Activated T-helper 1 cell treated with anti-CD3 and anti-CD28 coated beads, Interleukin-12 subunit alpha, Interleukin-12 subunit beta, Interleukin-2, Interleukin-4 antibody, amounts not matched to agents 30 ng/mL and 10 ng/mL and 1 ng/mL, durations not matched to agents 14 hours and 24 hours and 36 hours (primary cell): ENCODE results near the gene RFX2. TPM values are rescaled to one million over a fixed set of nuclear protein-coding genes. Genes with fewer than 3 reads are reported as not detected.

ENCODE experiments used
- DNase-seq: peaks from one replicate; pipeline ENCODE4 v3.0.0; 2021; ENCODE audit warnings: low spot score
- H3K27ac Mint-ChIP-seq: one replicate; pipeline ENCODE4 v1.8.0; 2021; ENCODE audit warnings: mild to moderate bottlenecking, mixed read lengths
- H3K27me3 Mint-ChIP-seq: one replicate; pipeline ENCODE4 v1.8.0; 2022; ENCODE audit warnings: mild to moderate bottlenecking, moderate library complexity, mixed read lengths; ENCODE audit not compliant: insufficient read depth
- H3K36me3 Mint-ChIP-seq: one replicate; pipeline ENCODE4 v1.8.0; 2021; ENCODE audit warnings: low read depth, mixed read lengths
- H3K4me1 Mint-ChIP-seq: one replicate; pipeline ENCODE4 v1.8.0; 2021; ENCODE audit warnings: low read depth, mixed read lengths
- H3K4me3 Mint-ChIP-seq: one replicate; pipeline ENCODE4 v1.8.0; 2021; ENCODE audit warnings: mild to moderate bottlenecking, moderate library complexity, mixed read lengths
- H3K9me3 Mint-ChIP-seq: one replicate; pipeline ENCODE4 v1.8.0; 2021; ENCODE audit warnings: mixed read lengths
- intact Hi-C: fragments of 100-400 bp; cut with micrococcal nuclease; formaldehyde crosslinking; loops from one replicate; pipeline ENCODE4 v1.15.1; 2024
- total RNA-seq: library from RNA; stranded (reverse); gene quantifications from 2 replicates; pipeline ENCODE4 v1.2.3, GENCODE V29; 2022

RFX2 gene
- total RNA-seq, 1 donor from 2014 or later, result 9.2 TPM

DNA sequence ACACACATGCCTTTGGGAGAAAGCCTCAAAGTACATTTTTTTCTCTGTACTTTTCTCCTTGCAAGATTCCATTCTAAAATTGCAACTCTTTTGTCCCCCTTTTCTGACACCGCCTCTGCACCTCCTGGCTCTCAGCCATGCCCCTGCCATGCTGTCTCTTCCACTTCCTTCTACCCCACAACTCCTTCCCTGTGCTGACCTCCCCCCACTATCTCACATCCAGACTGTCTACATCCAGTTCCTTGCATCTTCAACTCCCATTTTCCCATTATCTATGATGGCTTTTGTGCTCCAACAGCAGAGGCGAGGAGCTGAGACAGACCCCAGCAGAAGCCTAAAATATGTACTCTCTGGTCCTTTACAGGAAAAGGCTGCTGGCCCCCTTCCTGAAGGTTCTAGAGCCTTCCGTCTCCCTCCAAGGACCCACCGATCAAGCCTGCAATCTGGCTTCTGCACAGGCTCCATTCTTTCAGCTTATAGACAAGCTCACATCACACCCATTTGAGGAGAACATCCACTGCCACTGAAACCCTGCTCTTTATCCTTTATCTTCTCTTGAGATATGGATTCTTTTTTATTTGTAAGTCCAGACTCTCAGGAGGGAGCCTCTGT, 50.2 kb downstream of the RFX2 start:
- intact Hi-C loops, result no loop called here
- Mint-ChIP-seq H3K36me3 (peaks cover 1% of the 10 kb centered on the region), H3K27ac (no peak overlapping the region), H3K4me1 (peaks cover 30% of the 10 kb centered on the region), H3K9me3 (no peaks in the 10 kb centered on the region), H3K27me3 (no peaks in the 10 kb centered on the region), H3K4me3 (no peak overlapping the region)
- no peak for DNase-seq

DNA sequence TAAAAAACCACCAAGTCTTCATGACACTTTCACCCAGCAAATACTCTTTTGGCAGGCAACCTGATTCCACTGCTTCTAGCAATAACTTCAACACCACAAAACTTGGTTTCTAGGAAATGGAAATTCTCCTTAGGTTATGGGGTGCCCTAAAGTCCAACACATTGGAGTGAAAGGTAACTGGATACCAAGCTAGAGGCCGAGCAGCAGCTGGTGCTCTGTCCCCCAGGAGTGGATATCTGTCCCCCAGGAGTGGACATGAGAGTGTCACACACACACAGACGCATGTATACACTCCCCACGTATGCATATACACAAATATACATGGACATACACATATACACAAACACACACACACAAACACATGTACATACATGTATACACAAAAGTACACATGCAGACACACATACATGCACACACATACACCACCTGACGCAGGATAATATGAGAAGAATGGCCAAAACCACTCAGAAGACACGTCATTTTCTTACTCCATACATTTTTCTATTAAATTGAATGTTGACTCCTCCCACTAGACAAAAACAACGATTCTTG, 50.8 kb downstream of the RFX2 start:
- no peaks in the 10 kb centered on the region for H3K27me3 Mint-ChIP-seq
- H3K4me1 Mint-ChIP-seq, result peaks cover 28% of the 10 kb centered on the region
- H3K4me3 Mint-ChIP-seq, result no peak overlapping the region
- DNase-seq, result no peak
- no peaks in the 10 kb centered on the region for H3K9me3 Mint-ChIP-seq
- H3K36me3 Mint-ChIP-seq, result peaks cover 1% of the 10 kb centered on the region
- intact Hi-C loops, result no loop called here
- no peak overlapping the region for H3K27ac Mint-ChIP-seq

DNA sequence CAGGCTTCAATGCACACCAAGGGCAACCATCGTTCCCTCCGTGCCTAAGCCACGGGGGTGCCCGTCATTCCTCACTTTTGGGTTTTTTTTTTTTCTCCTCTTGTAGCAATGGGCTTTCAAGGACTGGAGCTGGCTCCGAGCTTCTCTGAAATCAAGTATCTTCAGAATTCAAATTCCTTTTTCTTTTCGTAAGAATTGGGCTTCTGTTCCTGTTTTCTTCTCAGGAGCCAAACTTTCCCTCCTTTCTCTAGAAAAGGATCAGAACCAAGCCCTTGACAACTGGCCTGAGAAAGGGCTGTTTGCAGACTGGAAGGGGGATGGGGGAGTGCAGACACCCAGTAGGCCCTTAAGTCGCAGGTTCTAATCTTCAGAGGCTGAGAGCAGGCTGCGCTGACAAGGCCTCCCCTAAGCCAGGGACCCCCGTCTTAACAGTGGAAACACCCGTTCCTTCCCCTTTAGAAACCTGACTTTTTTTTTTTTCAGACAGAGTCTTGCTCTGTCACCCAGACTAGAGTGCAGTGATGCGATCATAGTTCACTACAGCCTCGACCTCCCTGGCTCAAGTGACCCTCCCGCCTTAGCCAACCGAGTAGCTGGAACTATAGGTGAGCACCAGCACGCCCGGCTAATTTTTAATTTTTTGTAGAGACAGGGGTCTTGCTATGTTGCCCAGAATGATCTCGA, 51.6 kb downstream of the RFX2 start:
- no peak for DNase-seq
- Mint-ChIP-seq H3K27me3 (no peaks in the 10 kb centered on the region), H3K9me3 (no peaks in the 10 kb centered on the region), H3K4me1 (peaks cover 27% of the 10 kb centered on the region), H3K36me3 (no peaks in the 10 kb centered on the region), H3K4me3 (no peak overlapping the region), H3K27ac (no peak overlapping the region)
- intact Hi-C loops, result no loop called here

DNA sequence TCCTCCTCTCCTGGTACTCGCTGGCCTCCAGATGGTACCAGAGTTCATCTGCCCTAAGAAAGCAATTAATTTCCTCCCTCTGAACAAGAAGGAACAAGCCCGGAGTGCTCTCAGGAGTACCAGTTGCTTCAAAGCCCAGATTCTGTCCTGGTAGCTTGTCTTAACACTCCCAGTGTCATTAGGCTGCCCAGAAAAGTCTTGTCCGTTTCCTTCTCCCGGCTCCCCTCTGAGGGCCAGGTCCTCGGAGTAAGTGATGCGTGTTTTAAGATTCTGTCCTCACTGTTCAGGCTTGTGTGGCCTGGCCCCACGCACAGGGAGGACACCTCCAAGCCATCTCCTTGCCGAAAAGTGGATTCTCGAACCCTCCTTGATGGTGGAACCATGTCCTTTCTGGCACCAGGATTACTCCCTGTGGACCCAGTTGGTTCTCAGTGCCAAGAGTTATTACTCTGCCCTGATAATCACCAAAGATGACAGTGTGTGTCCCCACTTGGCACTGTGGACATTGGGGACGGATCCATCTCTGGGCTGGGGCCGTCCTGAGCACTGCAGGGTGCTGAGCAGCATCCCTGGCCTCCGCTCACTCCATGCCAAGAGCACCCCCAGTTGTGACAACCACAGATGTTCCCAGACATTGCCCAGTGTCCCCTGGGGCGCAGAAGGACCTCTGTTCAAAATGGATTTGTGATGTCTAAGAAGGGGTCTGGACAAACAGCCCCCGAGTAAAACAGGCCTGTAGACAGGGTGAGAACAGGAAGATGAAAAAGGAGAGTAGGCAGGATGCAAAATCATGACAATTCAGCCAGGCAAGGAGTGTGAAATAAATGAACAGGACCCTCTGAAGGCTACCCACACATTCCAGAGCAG, 52.4 kb downstream of the RFX2 start:
- Mint-ChIP-seq H3K27ac (no peak overlapping the region), H3K9me3 (no peaks in the 10 kb centered on the region), H3K4me3 (no peak overlapping the region), H3K4me1 (peaks cover 26% of the 10 kb centered on the region), H3K27me3 (peaks cover 5% of the 10 kb centered on the region), H3K36me3 (no peaks in the 10 kb centered on the region)
- no peak for DNase-seq
- intact Hi-C loops, result no loop called here

GRCh38 chr19:6056801-6057650, 53.3 kb downstream of the RFX2 start:
- no peak overlapping the region for H3K27ac Mint-ChIP-seq
- peaks cover 5% of the 10 kb centered on the region for H3K27me3 Mint-ChIP-seq
- no peaks in the 10 kb centered on the region for H3K36me3 Mint-ChIP-seq
- DNase-seq, result no peak
- peaks cover 17% of the 10 kb centered on the region for H3K4me1 Mint-ChIP-seq
- H3K4me3 Mint-ChIP-seq, result no peak overlapping the region
- intact Hi-C loops, result no loop called here
- no peaks in the 10 kb centered on the region for H3K9me3 Mint-ChIP-seq

GRCh38 chr19:6056282-6056741, 54.0 kb downstream of the RFX2 start:
- H3K27me3 Mint-ChIP-seq, result peaks cover 5% of the 10 kb centered on the region
- intact Hi-C loops, result no loop called here
- no peaks in the 10 kb centered on the region for H3K36me3 Mint-ChIP-seq
- DNase-seq, result no peak
- H3K27ac Mint-ChIP-seq, result no peak overlapping the region
- H3K4me3 Mint-ChIP-seq, result no peak overlapping the region
- peaks cover 13% of the 10 kb centered on the region for H3K4me1 Mint-ChIP-seq
- H3K9me3 Mint-ChIP-seq, result no peaks in the 10 kb centered on the region

GRCh38 chr19:6055013-6055795, 55.1 kb downstream of the RFX2 start:
- peaks cover 5% of the 10 kb centered on the region for H3K27me3 Mint-ChIP-seq
- no peak for DNase-seq
- H3K36me3 Mint-ChIP-seq, result no peaks in the 10 kb centered on the region
- intact Hi-C loops, result no loop called here
- H3K27ac Mint-ChIP-seq, result no peak overlapping the region
- no peaks in the 10 kb centered on the region for H3K9me3 Mint-ChIP-seq
- peaks cover 8% of the 10 kb centered on the region for H3K4me1 Mint-ChIP-seq
- H3K4me3 Mint-ChIP-seq, result no peak overlapping the region

DNA sequence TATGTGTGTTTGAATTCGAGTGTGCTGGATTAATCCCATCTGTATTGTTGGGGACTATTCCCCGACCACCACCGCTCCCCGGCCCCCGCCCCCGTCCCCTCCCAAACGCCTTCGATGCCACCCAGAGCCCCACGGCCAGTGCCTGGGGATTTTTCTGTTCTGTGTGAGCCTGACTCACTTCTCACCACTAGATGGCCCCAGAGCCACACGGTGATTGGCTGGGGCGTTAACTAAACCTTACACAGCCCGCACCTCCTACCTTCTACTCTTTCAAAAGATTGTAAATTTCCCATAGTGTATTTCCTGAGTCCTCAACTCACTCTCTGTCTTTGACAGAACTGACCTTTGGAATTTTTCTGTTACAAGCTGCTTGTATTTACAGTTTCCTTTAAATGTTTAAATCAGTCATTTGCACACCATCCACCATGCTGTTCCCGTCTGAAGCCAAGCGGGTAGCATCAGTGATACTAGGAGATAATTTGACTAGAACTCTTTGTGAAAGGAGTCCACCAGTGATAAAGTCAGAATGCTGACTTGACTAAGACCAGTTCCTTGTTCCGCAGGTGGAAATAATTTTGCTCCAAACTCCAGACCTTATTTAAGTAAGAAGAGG, 61.4 kb downstream of the RFX2 start:
- H3K9me3 Mint-ChIP-seq, result no peaks in the 10 kb centered on the region
- peaks cover 7% of the 10 kb centered on the region for H3K27me3 Mint-ChIP-seq
- peak overlapping the region; percentile 21 for H3K27ac Mint-ChIP-seq
- no peaks in the 10 kb centered on the region for H3K36me3 Mint-ChIP-seq
- intact Hi-C loops, result loop anchor here (1.0 to 2.0 kb wide), 4 partner anchors 61 to 250 kb away; partner anchors contain the start of gene RFX2
- H3K4me3 Mint-ChIP-seq, result no peak overlapping the region
- H3K4me1 Mint-ChIP-seq, result peaks cover 7% of the 10 kb centered on the region
- DNase-seq, result peak; percentile 64

DNA sequence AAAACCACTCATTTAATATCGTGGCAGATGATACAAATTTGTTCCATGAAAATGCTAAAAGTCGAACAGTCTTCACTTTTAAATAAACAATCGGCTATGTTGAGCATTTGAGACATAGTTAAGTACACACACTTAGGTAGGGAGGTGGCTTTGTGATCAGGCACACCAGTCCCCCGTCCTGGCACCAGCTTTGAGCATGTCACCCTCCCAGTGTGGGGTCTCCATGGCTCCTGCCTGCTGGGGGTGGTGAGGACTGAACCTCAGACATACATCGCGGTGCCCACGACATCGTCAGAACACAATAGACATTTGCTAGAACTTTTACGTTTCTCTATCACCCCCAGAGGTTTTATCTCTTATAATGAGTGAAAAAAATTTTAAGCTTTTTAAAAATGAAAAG, 62.0 kb downstream of the RFX2 start:
- Mint-ChIP-seq H3K27ac (no peak overlapping the region), H3K4me3 (no peak overlapping the region), H3K9me3 (no peaks in the 10 kb centered on the region), H3K27me3 (peaks cover 6% of the 10 kb centered on the region), H3K4me1 (peaks cover 7% of the 10 kb centered on the region), H3K36me3 (no peaks in the 10 kb centered on the region)
- intact Hi-C loops, result loop anchor here (2.0 kb wide), 1 partner anchor 62 kb away; no protein-coding TSS in a partner anchor
- DNase-seq, result no peak

- H3K36me3 Mint-ChIP-seq, result no peaks in the 10 kb centered on the region
- H3K9me3 Mint-ChIP-seq, result no peaks in the 10 kb centered on the region
- intact Hi-C loops, result loop anchor here (2.0 kb wide), 1 partner anchor 61 kb away; no protein-coding TSS in a partner anchor
- no peak overlapping the region for H3K27ac Mint-ChIP-seq
- H3K27me3 Mint-ChIP-seq, result peaks cover 2% of the 10 kb centered on the region
- DNase-seq, result no peak
- H3K4me3 Mint-ChIP-seq, result no peak overlapping the region
- peaks cover 7% of the 10 kb centered on the region for H3K4me1 Mint-ChIP-seq
These were observed 62.5 kb downstream of the RFX2 start for GRCh38 chr19:6047741-6048251.

GRCh38 chr19:6047256-6047655, 63.0 kb downstream of the RFX2 start:
- no peak overlapping the region for H3K4me3 Mint-ChIP-seq
- no peak overlapping the region for H3K27ac Mint-ChIP-seq
- peaks cover 7% of the 10 kb centered on the region for H3K4me1 Mint-ChIP-seq
- no peak for DNase-seq
- H3K27me3 Mint-ChIP-seq, result peaks cover 2% of the 10 kb centered on the region
- intact Hi-C loops, result no loop called here
- H3K36me3 Mint-ChIP-seq, result no peaks in the 10 kb centered on the region
- no peaks in the 10 kb centered on the region for H3K9me3 Mint-ChIP-seq
